Heart left ventricle (tissue), 13 donors: ENCODE measurements around the gene HSPA9.

Experiments used
- POLR2A ChIP-seq, 2 donors: fragments of 450-650 bp; IDR thresholded peaks; one replicate each; pipeline ENCODE4 v1.6.1; 2017; ENCODE audit warnings: antibody characterized with exemption in 2 of 2, mild to moderate bottlenecking in 2 of 2, moderate library complexity in 2 of 2
- TF ChIP-seq, protein P1 (sequence below), 12 donors: fragments of 200-600 bp; sonication (generic) in 4 of 12; IDR thresholded peaks; one replicate each; pipeline versions ENCODE4 v1.5.0 to v1.8.0; 2018 to 2022; ENCODE audit warnings: antibody characterized with exemption in 12 of 12, mild to moderate bottlenecking in 5 of 12
- donor health status: ischemic (EF 13 %, LVEDD 7.1; RV severe dilation, severe dysfunction).
- donor health status: DM: no; HTN: yes; CAD: no.
- donor health status: DM: no; HTN: no; CAD: no.
- donor health status: ischemic (EF 25% LVEDD 6.9; RV normal size, moderate dysfunction).
- donor health status: ischemic (EF 25% LVEDD 5.7; RV mildly dilated, moderate dysfunction).
- donor health status: ischemic (EF 35%, LVEDD 5.7; RV mildly dilated, moderate dysfunction).
- donor health status: nonischemic (EF 11% LVEDD 7.7; RV severe dilation, severe dysfunction).
- donor health status: DM: yes; HTN: yes; CAD: no.
- donor health status: PGD.
- donor health status: ischemic (EF 29% LVEDD 5.4; RV normal size, mild dysfunction).
- donor health status: nonischemic (EF 23%, LVEDD 6.1; RV moderate dilation, normal function).

GRCh38 chr5:138611678-138612218 is 36.5 kb upstream of the HSPA9 start:
- TF ChIP-seq, protein P1, sequence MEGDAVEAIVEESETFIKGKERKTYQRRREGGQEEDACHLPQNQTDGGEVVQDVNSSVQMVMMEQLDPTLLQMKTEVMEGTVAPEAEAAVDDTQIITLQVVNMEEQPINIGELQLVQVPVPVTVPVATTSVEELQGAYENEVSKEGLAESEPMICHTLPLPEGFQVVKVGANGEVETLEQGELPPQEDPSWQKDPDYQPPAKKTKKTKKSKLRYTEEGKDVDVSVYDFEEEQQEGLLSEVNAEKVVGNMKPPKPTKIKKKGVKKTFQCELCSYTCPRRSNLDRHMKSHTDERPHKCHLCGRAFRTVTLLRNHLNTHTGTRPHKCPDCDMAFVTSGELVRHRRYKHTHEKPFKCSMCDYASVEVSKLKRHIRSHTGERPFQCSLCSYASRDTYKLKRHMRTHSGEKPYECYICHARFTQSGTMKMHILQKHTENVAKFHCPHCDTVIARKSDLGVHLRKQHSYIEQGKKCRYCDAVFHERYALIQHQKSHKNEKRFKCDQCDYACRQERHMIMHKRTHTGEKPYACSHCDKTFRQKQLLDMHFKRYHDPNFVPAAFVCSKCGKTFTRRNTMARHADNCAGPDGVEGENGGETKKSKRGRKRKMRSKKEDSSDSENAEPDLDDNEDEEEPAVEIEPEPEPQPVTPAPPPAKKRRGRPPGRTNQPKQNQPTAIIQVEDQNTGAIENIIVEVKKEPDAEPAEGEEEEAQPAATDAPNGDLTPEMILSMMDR (IDR thresholded peaks at IDR 0.05) = no peak
- no peak for TF ChIP-seq POLR2A (IDR thresholded peaks at IDR 0.05)
